ENCODE measurements around the gene CHURC1. TPM values are rescaled to one million over a fixed set of nuclear protein-coding genes. Genes with fewer than 3 reads are reported as not detected.

The CHURC1 gene
- total and polyA plus RNA-seq, 11 donors: 51.0 to 106 (median 72.3) TPM

- 79 to 91% (median 88%) methylated on average over 3 of the region's 3 CpGs for WGBS, 4 donors
- H3K9me3 ChIP-seq: no peaks in the 10 kb centered on the region
- no peaks in the 10 kb centered on the region for H3K27me3 ChIP-seq
- ATAC-seq (no peak), DNase-seq (no peak)
- H3K4me3 ChIP-seq: no peak overlapping the region
- no peaks in the 10 kb centered on the region for H3K36me3 ChIP-seq
- H3K4me1 ChIP-seq: peaks cover 0 to 22% (median 9%) of the 10 kb centered on the region in 12 donors
- no peak overlapping the region for H3K27ac ChIP-seq
- intact Hi-C loops (cut with DNase I): loop anchor here in 1 of 10 donors (10.0 kb wide), 1 partner anchor 165 kb away; no protein-coding TSS in a partner anchor
- TF ChIP-seq POLR2A (IDR thresholded peaks at IDR 0.05) (no peak), CTCF (IDR thresholded peaks at IDR 0.05) (no peak)
Observed at GRCh38 chr14:64970041-64970440, 55.8 kb downstream of the CHURC1 start.

- Histone ChIP-seq H3K36me3 (no peaks in the 10 kb centered on the region), H3K27ac (no peak overlapping the region), H3K27me3 (no peaks in the 10 kb centered on the region), H3K4me1 (peaks cover 0 to 22% (median 9%) of the 10 kb centered on the region in 12 donors), H3K4me3 (peak overlapping the region; percentile 60 to 89 (median 75)), H3K9me3 (no peaks in the 10 kb centered on the region)
- intact Hi-C loops (cut with DNase I): loop anchor here in 1 of 10 donors (10.0 kb wide), 1 partner anchor 166 kb away; no protein-coding TSS in a partner anchor
- DNase-seq: no peak
- 58 to 64% (median 62%) methylated on average over 7 to 8 of the region's 8 CpGs for WGBS, 4 donors
- TF ChIP-seq CTCF (IDR thresholded peaks at IDR 0.05) (no peak), POLR2A (IDR thresholded peaks at IDR 0.05) (no peak)
- peak in 3 of 4 donors; percentile 3 to 14 (median 13) for ATAC-seq
Observed at GRCh38 chr14:64970776-64971477, 56.7 kb downstream of the CHURC1 start.

GRCh38 chr14:64971491-64971942 is 57.3 kb downstream of the CHURC1 start:
- ATAC-seq (peak in 2 of 4 donors; percentile 4 to 13), DNase-seq (no peak)
- 5 to 18% (median 11%) methylated on average over 12 to 31 of the region's 31 CpGs for WGBS, 4 donors
- intact Hi-C loops (cut with DNase I): loop anchor here in 1 of 10 donors (10.0 kb wide), 1 partner anchor 167 kb away; no protein-coding TSS in a partner anchor
- TF ChIP-seq POLR2A (IDR thresholded peaks at IDR 0.05): no peak
- TF ChIP-seq CTCF (IDR thresholded peaks at IDR 0.05): no peak
- no peaks in the 10 kb centered on the region for H3K9me3 ChIP-seq
- H3K27me3 ChIP-seq: no peaks in the 10 kb centered on the region
- peak overlapping the region; percentile 60 to 89 (median 75) for H3K4me3 ChIP-seq
- no peaks in the 10 kb centered on the region for H3K36me3 ChIP-seq
- H3K4me1 ChIP-seq: peaks cover 0 to 22% (median 9%) of the 10 kb centered on the region in 12 donors
- H3K27ac ChIP-seq: peak overlapping the region in 3 of 12 donors; percentile 8 to 39 (median 28)
